GM21825 (cell line): ENCODE measurements around the gene TRPV5.
"Not testable (repeated sequence)": the region's sequence is repeated elsewhere in the genome, so short reads cannot be mapped to it uniquely, and the experiment has no call there.

Experiments used
- ATAC-seq: cut with Tn5 transposase; IDR thresholded peaks from one replicate; pipeline ENCODE4 v1.9.1; 2021; ENCODE audit warnings: mild to moderate bottlenecking, moderate library complexity; ENCODE audit not compliant: unreplicated experiment

Gene TRPV5

GRCh38 chr7:142933624-142934023 lies at the start of gene TRPV5:
TSS of gene TRPV5 (minus strand) at chr7:142933746. CDS start at chr7:142933459, 287 bp downstream.
- ATAC-seq = no peak

- ATAC-seq = not testable (repeated sequence)
These were observed 44.9 kb upstream of the TRPV5 start for GRCh38 chr7:142978402-142978801.

GRCh38 chr7:142974626-142975025 lies 41.1 kb upstream of the TRPV5 start:
- ATAC-seq = no peak

GRCh38 chr7:142969183-142969582 lies 35.6 kb upstream of the TRPV5 start:
- no peak for ATAC-seq

GRCh38 chr7:142968229-142968628 lies 34.7 kb upstream of the TRPV5 start:
- ATAC-seq = no peak

GRCh38 chr7:142964502-142965246 lies 31.1 kb upstream of the TRPV5 start:
- ATAC-seq = no peak

- ATAC-seq = no peak
These were observed 30.4 kb upstream of the TRPV5 start for GRCh38 chr7:142963993-142964392.

- ATAC-seq = no peak
These were observed 29.4 kb upstream of the TRPV5 start for GRCh38 chr7:142962991-142963390.

- no peak for ATAC-seq
These were observed 28.7 kb upstream of the TRPV5 start, which contains the start of gene KEL for GRCh38 chr7:142961973-142962926. TSS of gene KEL (minus strand) at chr7:142962363. CDS start at chr7:142962206, 157 bp downstream.

- no peak for ATAC-seq
These were observed 28.0 kb upstream of the TRPV5 start for GRCh38 chr7:142961595-142961972.

GRCh38 chr7:142960955-142961512 lies 27.5 kb upstream of the TRPV5 start:
- no peak for ATAC-seq

- ATAC-seq = no peak
These were observed 25.7 kb upstream of the TRPV5 start for GRCh38 chr7:142959202-142959601.

GRCh38 chr7:142957723-142958122 lies 24.2 kb upstream of the TRPV5 start:
- no peak for ATAC-seq

- ATAC-seq = no peak
These were observed 23.5 kb upstream of the TRPV5 start for GRCh38 chr7:142956951-142957623.

- ATAC-seq = no peak
These were observed 21.2 kb upstream of the TRPV5 start for GRCh38 chr7:142954680-142955268.

- no peak for ATAC-seq
These were observed 16.7 kb upstream of the TRPV5 start for GRCh38 chr7:142950235-142950634.

GRCh38 chr7:142948603-142949002 lies 15.1 kb upstream of the TRPV5 start:
- ATAC-seq = no peak

GRCh38 chr7:142945001-142945400 lies 11.5 kb upstream of the TRPV5 start:
- no peak for ATAC-seq

- no peak for ATAC-seq
These were observed 10.2 kb upstream of the TRPV5 start for GRCh38 chr7:142943706-142944268.

- ATAC-seq = no peak
These were observed 9.2 kb upstream of the TRPV5 start for GRCh38 chr7:142942746-142943145.
